Measurements from ENCODE around the gene CDCP1.

The CDCP1 gene

DNA sequence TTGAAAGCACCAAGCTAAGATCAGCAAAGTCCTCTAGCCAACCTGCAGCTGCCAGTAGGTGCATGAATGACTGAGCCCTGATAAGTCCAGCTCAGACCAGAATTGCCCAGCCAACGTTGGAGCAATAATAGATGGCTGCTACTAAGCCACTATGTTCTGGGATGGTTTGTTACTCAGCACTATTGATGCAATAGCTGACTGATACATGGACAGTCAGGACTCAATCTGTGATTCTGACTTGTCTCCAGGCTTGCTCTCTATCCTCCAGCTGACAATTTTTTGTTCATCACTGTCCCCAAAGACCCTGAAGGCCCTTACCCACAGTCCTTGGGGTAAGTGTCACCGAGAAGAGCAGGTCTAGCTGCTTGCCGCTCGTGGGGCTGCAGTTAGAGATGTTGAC is 55.3 kb downstream of the CDCP1 start:
- TF ChIP-seq, protein P1, sequence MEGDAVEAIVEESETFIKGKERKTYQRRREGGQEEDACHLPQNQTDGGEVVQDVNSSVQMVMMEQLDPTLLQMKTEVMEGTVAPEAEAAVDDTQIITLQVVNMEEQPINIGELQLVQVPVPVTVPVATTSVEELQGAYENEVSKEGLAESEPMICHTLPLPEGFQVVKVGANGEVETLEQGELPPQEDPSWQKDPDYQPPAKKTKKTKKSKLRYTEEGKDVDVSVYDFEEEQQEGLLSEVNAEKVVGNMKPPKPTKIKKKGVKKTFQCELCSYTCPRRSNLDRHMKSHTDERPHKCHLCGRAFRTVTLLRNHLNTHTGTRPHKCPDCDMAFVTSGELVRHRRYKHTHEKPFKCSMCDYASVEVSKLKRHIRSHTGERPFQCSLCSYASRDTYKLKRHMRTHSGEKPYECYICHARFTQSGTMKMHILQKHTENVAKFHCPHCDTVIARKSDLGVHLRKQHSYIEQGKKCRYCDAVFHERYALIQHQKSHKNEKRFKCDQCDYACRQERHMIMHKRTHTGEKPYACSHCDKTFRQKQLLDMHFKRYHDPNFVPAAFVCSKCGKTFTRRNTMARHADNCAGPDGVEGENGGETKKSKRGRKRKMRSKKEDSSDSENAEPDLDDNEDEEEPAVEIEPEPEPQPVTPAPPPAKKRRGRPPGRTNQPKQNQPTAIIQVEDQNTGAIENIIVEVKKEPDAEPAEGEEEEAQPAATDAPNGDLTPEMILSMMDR (IDR thresholded peaks at IDR 0.05; ENCODE audit: insufficient read depth, missing control alignments): no peak
- DNase-seq (ENCODE audit: insufficient read length, low spot score) (no peak), FAIRE-seq (no peak)

DNA sequence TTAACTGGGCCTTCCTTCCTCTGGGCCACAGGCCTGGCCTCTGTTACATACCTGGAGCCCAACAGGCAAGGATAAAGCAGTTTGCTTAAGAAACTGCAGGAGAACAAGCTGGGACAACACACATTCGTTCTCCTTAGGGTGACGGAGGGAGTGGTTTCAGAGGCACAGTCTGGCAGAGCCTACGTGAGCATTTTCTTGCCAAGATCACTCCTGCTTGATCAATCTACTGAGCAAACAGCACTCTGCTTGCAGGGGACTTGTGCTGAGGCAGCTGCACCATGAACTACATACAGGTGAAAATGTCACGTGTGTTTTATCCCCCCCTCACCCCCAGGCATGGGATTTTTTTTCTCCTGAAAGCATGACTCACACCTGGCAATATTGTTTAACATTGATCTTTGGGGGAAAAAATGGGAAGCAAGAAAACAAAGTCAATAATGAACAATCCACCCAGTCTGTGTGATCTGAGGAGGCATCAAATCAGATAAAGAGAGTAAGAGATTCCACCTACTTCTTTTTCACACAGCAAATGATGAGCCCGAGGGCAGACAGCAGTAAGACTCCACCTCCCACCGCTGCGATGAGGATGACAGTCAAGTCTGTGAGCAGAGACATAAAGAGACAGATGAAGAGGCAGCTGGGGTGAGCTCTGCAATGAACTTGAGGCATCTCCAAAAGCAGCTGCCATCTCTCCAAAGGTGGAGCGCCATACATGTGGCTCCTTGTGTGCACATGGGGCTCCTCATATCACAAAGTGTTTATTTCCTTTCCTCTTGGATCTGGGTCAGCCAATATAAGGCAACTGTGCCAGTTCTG is 57.4 kb downstream of the CDCP1 start:
- TF ChIP-seq, protein P1 (IDR thresholded peaks at IDR 0.05; ENCODE audit: insufficient read depth, missing control alignments): no peak
- FAIRE-seq: no peak
- no peak for DNase-seq (ENCODE audit: insufficient read length, low spot score)

DNA sequence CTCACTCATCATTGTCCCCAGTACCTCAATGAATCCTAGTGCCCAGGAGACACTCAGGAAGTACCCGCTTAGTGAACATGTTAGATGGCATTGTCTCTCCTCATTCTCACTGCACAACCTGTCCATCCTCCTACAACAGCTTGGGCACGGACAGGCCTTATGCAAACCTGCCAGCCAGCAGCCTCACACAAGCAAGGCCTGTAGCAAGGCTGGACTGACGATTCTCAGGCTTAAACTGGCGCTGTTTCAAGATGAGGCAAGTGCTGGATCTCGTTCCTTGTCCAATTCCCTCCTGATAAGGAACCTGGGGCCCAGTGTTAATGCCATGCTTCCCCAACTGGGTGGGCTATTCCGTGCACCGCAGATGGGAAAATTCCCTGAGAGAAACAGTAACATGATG is 59.0 kb downstream of the CDCP1 start:
- DNase-seq (ENCODE audit: insufficient read length, low spot score) (no peak), FAIRE-seq (no peak)
- TF ChIP-seq, protein P1 (IDR thresholded peaks at IDR 0.05; ENCODE audit: insufficient read depth, missing control alignments): no peak

DNA sequence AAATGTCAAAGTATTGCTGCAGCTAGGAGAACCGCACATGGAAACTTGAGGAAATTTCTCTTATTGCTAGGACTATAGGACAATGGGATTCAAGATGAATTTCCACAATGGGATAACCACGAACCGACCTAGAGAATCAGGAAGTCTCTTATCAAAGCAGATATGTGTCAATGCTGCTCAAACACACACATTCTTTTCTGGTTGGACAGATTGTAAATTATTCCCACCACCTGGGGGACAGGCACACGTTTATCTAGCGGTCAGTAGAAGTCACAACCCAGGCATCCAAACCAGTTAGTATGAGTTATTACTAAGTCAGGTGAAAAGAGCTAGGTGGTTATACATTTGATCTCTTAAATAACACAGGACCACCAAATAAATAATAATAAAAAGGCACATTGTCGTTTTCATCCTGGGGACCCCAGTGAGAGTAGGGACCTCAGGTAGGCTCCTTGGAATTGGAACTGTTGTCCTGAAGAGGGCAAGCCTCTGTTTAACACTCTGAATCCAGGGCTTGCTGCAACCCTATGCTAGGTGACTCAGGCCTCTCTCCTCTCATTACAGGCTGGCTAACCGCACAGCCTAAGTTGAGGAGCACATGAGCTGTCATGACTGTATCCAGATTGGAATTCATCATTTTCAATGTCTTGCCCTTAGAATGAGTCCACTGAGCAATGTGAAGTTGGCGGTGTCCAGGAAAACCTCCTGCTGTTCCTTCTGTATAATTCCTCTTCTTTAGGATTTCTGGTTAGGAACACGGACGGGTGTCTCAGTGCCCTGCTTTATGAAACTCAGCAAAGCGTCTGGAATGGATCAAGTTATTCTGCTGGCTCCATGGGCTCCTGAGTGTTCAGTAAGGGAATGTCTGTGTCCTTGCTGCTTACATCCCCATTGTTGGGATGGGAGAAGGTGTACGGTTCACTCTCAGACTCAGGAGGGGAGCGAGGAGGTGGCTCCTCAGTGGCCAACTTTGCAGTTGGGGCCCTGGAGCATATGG is 61.1 kb downstream of the CDCP1 start:
- FAIRE-seq: no peak
- DNase-seq (ENCODE audit: insufficient read length, low spot score): no peak

DNA sequence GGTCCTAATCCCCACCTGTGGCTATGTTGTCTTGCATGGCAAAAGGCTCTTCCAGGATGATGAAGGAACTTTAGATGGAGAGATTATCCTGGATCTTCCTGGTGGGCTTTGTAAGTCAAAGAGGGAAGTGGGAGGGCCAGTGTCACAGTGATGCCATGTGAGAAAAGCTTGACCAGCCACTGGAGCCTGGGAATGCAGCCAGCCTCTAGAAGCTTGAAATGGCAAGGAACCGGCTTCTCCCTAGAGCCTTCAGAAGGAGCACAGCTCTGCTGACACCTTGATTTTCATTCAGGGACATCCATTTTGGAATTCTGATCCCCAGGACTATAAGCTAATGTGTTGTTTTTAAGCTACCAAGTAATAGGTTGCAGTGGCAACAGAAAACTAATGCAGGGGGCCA is 61.8 kb downstream of the CDCP1 start:
- TF ChIP-seq, protein P1 (IDR thresholded peaks at IDR 0.05; ENCODE audit: insufficient read depth, missing control alignments): no peak
- DNase-seq (ENCODE audit: insufficient read length, low spot score) (no peak), FAIRE-seq (no peak)

More for the DNA sequence above, 61.1 kb downstream of the CDCP1 start:
- TF ChIP-seq, protein P1 (IDR thresholded peaks at IDR 0.05; ENCODE audit: insufficient read depth, missing control alignments): no peak

DNA sequence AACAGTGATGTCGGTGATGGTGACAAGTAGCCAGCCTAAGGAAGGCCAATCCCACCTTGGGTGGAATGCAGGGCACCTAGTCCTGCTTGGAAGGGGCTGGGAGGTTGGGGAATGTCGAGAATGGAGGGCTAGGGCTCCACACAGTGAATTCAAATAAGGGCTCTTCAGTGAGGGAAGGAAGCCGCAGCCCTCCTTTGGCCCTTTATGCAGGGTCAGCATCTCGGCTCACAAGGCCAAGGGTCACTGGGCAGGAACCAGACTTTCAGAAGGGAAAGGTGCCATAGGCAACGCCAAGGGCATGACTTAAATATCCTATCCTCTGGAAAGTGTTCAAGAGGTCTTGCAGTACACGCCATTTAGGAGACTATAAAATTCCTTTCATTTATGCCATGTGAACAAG is 63.2 kb downstream of the CDCP1 start:
- FAIRE-seq (no peak), DNase-seq (ENCODE audit: insufficient read length, low spot score) (no peak)
- TF ChIP-seq, protein P1 (IDR thresholded peaks at IDR 0.05; ENCODE audit: insufficient read depth, missing control alignments): no peak
